ENCODE data around the gene RPL7A.

- TF ChIP-seq POLR2A (IDR thresholded peaks at IDR 0.05; ENCODE audit: extremely low read depth, insufficient read length) = no peak
- TF ChIP-seq, protein P1, sequence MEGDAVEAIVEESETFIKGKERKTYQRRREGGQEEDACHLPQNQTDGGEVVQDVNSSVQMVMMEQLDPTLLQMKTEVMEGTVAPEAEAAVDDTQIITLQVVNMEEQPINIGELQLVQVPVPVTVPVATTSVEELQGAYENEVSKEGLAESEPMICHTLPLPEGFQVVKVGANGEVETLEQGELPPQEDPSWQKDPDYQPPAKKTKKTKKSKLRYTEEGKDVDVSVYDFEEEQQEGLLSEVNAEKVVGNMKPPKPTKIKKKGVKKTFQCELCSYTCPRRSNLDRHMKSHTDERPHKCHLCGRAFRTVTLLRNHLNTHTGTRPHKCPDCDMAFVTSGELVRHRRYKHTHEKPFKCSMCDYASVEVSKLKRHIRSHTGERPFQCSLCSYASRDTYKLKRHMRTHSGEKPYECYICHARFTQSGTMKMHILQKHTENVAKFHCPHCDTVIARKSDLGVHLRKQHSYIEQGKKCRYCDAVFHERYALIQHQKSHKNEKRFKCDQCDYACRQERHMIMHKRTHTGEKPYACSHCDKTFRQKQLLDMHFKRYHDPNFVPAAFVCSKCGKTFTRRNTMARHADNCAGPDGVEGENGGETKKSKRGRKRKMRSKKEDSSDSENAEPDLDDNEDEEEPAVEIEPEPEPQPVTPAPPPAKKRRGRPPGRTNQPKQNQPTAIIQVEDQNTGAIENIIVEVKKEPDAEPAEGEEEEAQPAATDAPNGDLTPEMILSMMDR (IDR thresholded peaks at IDR 0.05; ENCODE audit: low read depth, low read length) = no peak
These were observed 42.7 kb downstream of the RPL7A start for GRCh38 chr9:133390713-133391112.
